K562 (cell line): ENCODE results near the gene ESPL1. TPM values are rescaled to one million over a fixed set of nuclear protein-coding genes. Genes with fewer than 3 reads are reported as not detected.

Source experiments
- CEBPG ChIP-seq, 3 experiments: fragments of 200-800 bp in 1 of 3; sonication (Bioruptor generic) in 1 of 3; sonication (generic) in 1 of 3; formaldehyde crosslinking in 1 of 3; IDR thresholded peaks in 2 of 3; conservative IDR thresholded peaks in 1 of 3; 2 replicates each; pipeline versions ENCODE4 v1.6.1 to v1.8.0; 2016 to 2022; ENCODE audit warnings: missing compliant biosample characterization in 2 of 3, missing genetic modification characterization in 2 of 3, mild to moderate bottlenecking in 1 of 3, missing genetic modification reagents in 1 of 3
- CHCHD3 ChIP-seq: fragments of 250-450 bp; sonication (Bioruptor Pico); IDR thresholded peaks from 2 replicates; pipeline ENCODE4 v2.1.2; 2022; ENCODE audit warnings: mild to moderate bottlenecking
- ETV5 ChIP-seq: sonication (generic); formaldehyde crosslinking; IDR thresholded peaks from 2 replicates; pipeline ENCODE4 v1.4.0; 2020; ENCODE audit warnings: low read depth, mild to moderate bottlenecking, missing genetic modification reagents
- FOXA1 ChIP-seq: fragments of 450-650 bp; IDR thresholded peaks from 2 replicates; pipeline ENCODE4 v1.6.1; 2016; ENCODE audit warnings: mild to moderate bottlenecking, borderline replicate concordance
- REST ChIP-seq, 2 experiments: fragments of 450-650 bp; formaldehyde crosslinking in 1 of 2; IDR thresholded peaks; 2 replicates each; pipeline versions ENCODE4 v1.4.0 to v1.6.1; 2014 to 2020; ENCODE audit warnings: mild to moderate bottlenecking in 2 of 2, borderline replicate concordance in 1 of 2, low read depth in 1 of 2
- VEZF1 ChIP-seq: fragments of 200-800 bp; sonication (Bioruptor generic); IDR thresholded peaks from 2 replicates; pipeline ENCODE4 v1.6.1; 2017; ENCODE audit warnings: missing genetic modification characterization, missing compliant biosample characterization
- ZFP1 ChIP-seq: fragments of 450-650 bp; formaldehyde crosslinking; IDR thresholded peaks from 2 replicates; pipeline ENCODE4 v1.4.0; 2020; ENCODE audit warnings: mild to moderate bottlenecking, mixed read lengths
- ZNF232 ChIP-seq: sonication (generic); formaldehyde crosslinking; IDR thresholded peaks from 2 replicates; pipeline ENCODE4 v1.8.0; 2022; ENCODE audit warnings: mild to moderate bottlenecking, missing genetic modification reagents
- ZNF507 ChIP-seq: conservative IDR thresholded peaks from 2 replicates; pipeline ENCODE4 v1.6.1; 2017; ENCODE audit warnings: missing genetic modification characterization, missing compliant biosample characterization
- ZNF518B ChIP-seq: fragments of 250-450 bp; sonication (Bioruptor Pico); IDR thresholded peaks from 2 replicates; pipeline ENCODE4 v1.5.0; 2021; ENCODE audit warnings: mild to moderate bottlenecking, moderate library complexity
- ZNF764 ChIP-seq: fragments of 250-450 bp; sonication (Bioruptor Pico); IDR thresholded peaks from 2 replicates; pipeline ENCODE4 v1.4.0; 2020; ENCODE audit warnings: low read depth, mild to moderate bottlenecking, moderate library complexity
- polyA plus RNA-seq, 8 experiments: library from polyadenylated mRNA; depleted of rRNA in 4 of 8; stranded (reverse) in 5 of 8; unstranded in 3 of 8; fragments of >200 nt; fragmentation: Nextera tagmentation in 2 of 8; fragmentation: Illumina TruSeq in 1 of 8; extraction: Ambion mirVana in 2 of 8; extraction: Trizol in 1 of 8; gene quantifications; 2 replicates each; pipeline versions ENCODE4 v1.2.1 to v1.2.3, GENCODE V29; 2011 to 2014; ENCODE audit warnings: inconsistent platforms in 1 of 8, missing spikeins in 1 of 8
- total RNA-seq, 7 experiments: library from RNA; depleted of rRNA in 6 of 7; stranded (reverse); fragments of >200 nt in 6 of 7; fragmentation: Illumina TruSeq in 2 of 7; extraction: Trizol in 2 of 7; gene quantifications; 2 replicates each; pipeline versions ENCODE4 v1.2.1 to v1.2.3, GENCODE V29; 2011 to 2021; ENCODE audit warnings: low replicate concordance in 1 of 7

ESPL1 gene
- total and polyA plus RNA-seq, 9 of the 15 experiments (the other 6 are each of a cell fraction or from before 2014, with no cell fraction given), result 1.2 to 55.0 (median 18.7) TPM

GRCh38 chr12:53324113-53324778 is 56.1 kb downstream of the ESPL1 start (continued):
- TF ChIP-seq REST (IDR thresholded peaks at IDR 0.05; ENCODE audit: borderline replicate concordance) (no peak), REST (CRISPR knock-in tag; IDR thresholded peaks at IDR 0.05; ENCODE audit: low read depth) (no peak), VEZF1 (CRISPR knock-in tag) (no peak), CHCHD3 (no peak), ZNF507 (tag) (no peak), FOXA1 (no peak), ZNF232 (CRISPR knock-in tag) (0 out of 2 replicates have a peak, but pooled peaks have one; percentile 30), ETV5 (no peak), ZNF518B (CRISPR knock-in tag) (no peak), ZNF764 (CRISPR knock-in tag) (no peak), ZFP1 (CRISPR knock-in tag) (no peak), CEBPG (CRISPR knock-in tag; IDR thresholded peaks at IDR 0.05) (no peak), CEBPG (tag; conservative IDR thresholded peaks at IDR 0.05 in 1 of 2, IDR thresholded peaks at IDR 0.05 in 1 of 2) (no peak)
